B cell (primary cell): ENCODE data around the gene NRDE2. TPM values are rescaled to one million over a fixed set of nuclear protein-coding genes. Genes with fewer than 3 reads are reported as not detected.
A peak's percentile ranks its signal among the peaks of the same experiment; 100 is the strongest.

Experiments used
- ATAC-seq: fragments of 200-7000 bp; cut with Tn5 transposase; one replicate; pipeline ENCODE4 v1.10.0; 2021; ENCODE audit warnings: low read depth, mild to moderate bottlenecking, moderate number of reproducible peaks, moderate library complexity
- CTCF ChIA-PET: fragments of 350-600 bp; sonication (Branson Sonifier 250); formaldehyde crosslinking; loops from one replicate; lab custom pipeline; 2021; ENCODE audit warnings: antibody characterized with exemption, inconsistent platforms; lab: Charles Lee
- POLR2A ChIA-PET: fragments of 350-600 bp; sonication (Branson Sonifier 250); formaldehyde crosslinking; loops from one replicate; lab custom pipeline; 2021; ENCODE audit warnings: antibody characterized with exemption; lab: Charles Lee
- DNase-seq: peaks from one replicate; pipeline ENCODE4 v3.0.0; 2013
- H2AFZ ChIP-seq: 2 replicates; pipeline ENCODE4 v1.6.1; 2012; ENCODE audit warnings: mild to moderate bottlenecking, low read depth, low read length; ENCODE audit not compliant: insufficient read depth, poor library complexity, severe bottlenecking
- H3K27ac ChIP-seq, 2 donors: 1 replicate in 1 of 2; 2 replicates in 1 of 2; pipeline ENCODE4 v1.5.1; 2012 to 2013; ENCODE audit warnings: low read length in 2 of 2, mild to moderate bottlenecking in 2 of 2, moderate library complexity in 1 of 2
- H3K27me3 ChIP-seq, 4 experiments: fragments of 200-600 bp in 1 of 4; sonication (generic) in 1 of 4; replicated peaks in 1 of 4; 1 replicate in 2 of 4; 2 replicates in 2 of 4; pipeline versions ENCODE4 v1.6.1 to v1.7.0; 2013 to 2016; ENCODE audit warnings: low read length in 3 of 4, mild to moderate bottlenecking in 2 of 4, mixed read lengths in 1 of 4, moderate library complexity in 1 of 4; ENCODE audit not compliant: insufficient read depth in 4 of 4, control insufficient read depth in 3 of 4; ENCODE audit errors: control extremely low read depth in 1 of 4
- H3K36me3 ChIP-seq, 2 experiments: replicated peaks in 1 of 2; 1 replicate in 1 of 2; 2 replicates in 1 of 2; pipeline versions ENCODE4 v1.6.1 to v1.7.1; 2013; ENCODE audit warnings: low read length in 1 of 2; ENCODE audit not compliant: insufficient read depth in 2 of 2, control insufficient read depth in 1 of 2; ENCODE audit errors: control extremely low read depth in 1 of 2, extremely low read depth in 1 of 2
- H3K4me1 ChIP-seq, 2 donors: fragments of 200-600 bp in 1 of 2; sonication (generic) in 1 of 2; 1 replicate in 1 of 2; 2 replicates in 1 of 2; pipeline versions ENCODE4 v1.5.1 to v1.6.1; 2013 to 2017; ENCODE audit warnings: low read length in 2 of 2; ENCODE audit not compliant: control insufficient read depth in 2 of 2, insufficient read depth in 2 of 2
- H3K4me2 ChIP-seq: replicated peaks from 2 replicates; pipeline ENCODE3; 2012; ENCODE audit warnings: mild to moderate bottlenecking, low read depth, low read length; ENCODE audit not compliant: poor library complexity, severe bottlenecking
- H3K4me3 ChIP-seq, 5 experiments: fragments of 200-600 bp in 1 of 5; sonication (generic) in 1 of 5; 1 replicate in 3 of 5; 2 replicates in 2 of 5; pipeline versions ENCODE4 v1.5.1 to v1.7.0; 2011 to 2016; ENCODE audit warnings: low read length in 4 of 5, mild to moderate bottlenecking in 4 of 5, low read depth in 2 of 5, control low read depth in 1 of 5, moderate library complexity in 1 of 5; ENCODE audit not compliant: insufficient read depth in 1 of 5; ENCODE audit errors: control extremely low read depth in 1 of 5, extremely low read depth in 1 of 5
- H3K79me2 ChIP-seq: fragments of 200-600 bp; sonication (generic); one replicate; pipeline ENCODE4 v1.6.0; 2016; ENCODE audit warnings: low read length; ENCODE audit not compliant: control insufficient read depth, insufficient read depth
- H3K9ac ChIP-seq: fragments of 200-600 bp; sonication (generic); 2 replicates; pipeline ENCODE4 v1.6.1; 2017; ENCODE audit warnings: mild to moderate bottlenecking, low read length, moderate library complexity
- H3K9me3 ChIP-seq, 3 donors: one replicate each; pipeline versions ENCODE4 v1.6.1 to v1.7.1; 2013; ENCODE audit warnings: low read length in 2 of 3; ENCODE audit not compliant: control insufficient read depth in 2 of 3, insufficient read depth in 1 of 3; ENCODE audit errors: control extremely low read depth in 1 of 3
- H4K20me1 ChIP-seq: 2 replicates; pipeline ENCODE4 v1.6.0; 2012; ENCODE audit warnings: mild to moderate bottlenecking, low read length; ENCODE audit not compliant: insufficient read depth, control insufficient read depth, poor library complexity, severe bottlenecking
- H3K27ac Mint-ChIP-seq: one replicate; pipeline ENCODE4 v1.8.0; 2021; ENCODE audit warnings: mixed read lengths
- H3K27me3 Mint-ChIP-seq: one replicate; pipeline ENCODE4 v1.8.0; 2021; ENCODE audit warnings: mixed read lengths
- H3K4me1 Mint-ChIP-seq: one replicate; pipeline ENCODE4 v1.8.0; 2021; ENCODE audit warnings: mixed read lengths
- H3K4me3 Mint-ChIP-seq: one replicate; pipeline ENCODE4 v1.8.0; 2021; ENCODE audit warnings: mixed read lengths
- H3K9me3 Mint-ChIP-seq: one replicate; pipeline ENCODE4 v1.8.0; 2022; ENCODE audit warnings: mixed read lengths; ENCODE audit not compliant: insufficient read depth
- EZH2 ChIP-seq: IDR thresholded peaks from 2 replicates; pipeline ENCODE4 v1.6.1; 2012; ENCODE audit warnings: borderline replicate concordance, low read depth, mild to moderate bottlenecking, moderate library complexity, low read length; ENCODE audit not compliant: insufficient read depth, poor library complexity, severe bottlenecking
- WGBS: methylation state at CpG from one replicate; pipeline ENCODE4 v1.1.5; 2013; ENCODE audit warnings: missing lambda C conversion rate; ENCODE audit not compliant: insufficient coverage; 5-methylcytosine and 5-hydroxymethylcytosine counted together
- intact Hi-C: fragments of 100-400 bp; cut with micrococcal nuclease; formaldehyde crosslinking; loops from one replicate; pipeline ENCODE4 v1.10.0; 2022
- polyA plus RNA-seq: library from polyadenylated mRNA; depleted of rRNA; stranded (reverse); fragments of >200 nt; gene quantifications from 2 replicates; pipeline ENCODE4 v1.2.3, GENCODE V29; 2012
- total RNA-seq, 2 donors: library from RNA; stranded (reverse); fragments of 120-200 nt in 1 of 2; gene quantifications; 1 replicate in 1 of 2; 2 replicates in 1 of 2; pipeline versions ENCODE4 v1.2.3 to v1.2.4, GENCODE V29; 2013 to 2022
- TF ChIP-seq, protein P1 (sequence below): fragments of 200-600 bp; IDR thresholded peaks from one replicate; pipeline ENCODE4 v1.8.0; 2022; ENCODE audit warnings: antibody characterized with exemption, mild to moderate bottlenecking

The NRDE2 gene
- total and polyA plus RNA-seq, 2 donors (not counting 1 experiment from before 2014, with no cell fraction given), result 5.3 to 35.8 TPM

- Mint-ChIP-seq H3K27ac (no peak overlapping the region), H3K27me3 (no peaks in the 10 kb centered on the region), H3K4me1 (peaks cover 12% of the 10 kb centered on the region), H3K4me3 (no peak overlapping the region), H3K9me3 (no peaks in the 10 kb centered on the region)
- DNase-seq, result peak; percentile 13
- no peak overlapping the region for H3K4me3 ChIP-seq
- no peak for TF ChIP-seq EZH2
- TF ChIP-seq, protein P1, sequence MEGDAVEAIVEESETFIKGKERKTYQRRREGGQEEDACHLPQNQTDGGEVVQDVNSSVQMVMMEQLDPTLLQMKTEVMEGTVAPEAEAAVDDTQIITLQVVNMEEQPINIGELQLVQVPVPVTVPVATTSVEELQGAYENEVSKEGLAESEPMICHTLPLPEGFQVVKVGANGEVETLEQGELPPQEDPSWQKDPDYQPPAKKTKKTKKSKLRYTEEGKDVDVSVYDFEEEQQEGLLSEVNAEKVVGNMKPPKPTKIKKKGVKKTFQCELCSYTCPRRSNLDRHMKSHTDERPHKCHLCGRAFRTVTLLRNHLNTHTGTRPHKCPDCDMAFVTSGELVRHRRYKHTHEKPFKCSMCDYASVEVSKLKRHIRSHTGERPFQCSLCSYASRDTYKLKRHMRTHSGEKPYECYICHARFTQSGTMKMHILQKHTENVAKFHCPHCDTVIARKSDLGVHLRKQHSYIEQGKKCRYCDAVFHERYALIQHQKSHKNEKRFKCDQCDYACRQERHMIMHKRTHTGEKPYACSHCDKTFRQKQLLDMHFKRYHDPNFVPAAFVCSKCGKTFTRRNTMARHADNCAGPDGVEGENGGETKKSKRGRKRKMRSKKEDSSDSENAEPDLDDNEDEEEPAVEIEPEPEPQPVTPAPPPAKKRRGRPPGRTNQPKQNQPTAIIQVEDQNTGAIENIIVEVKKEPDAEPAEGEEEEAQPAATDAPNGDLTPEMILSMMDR, result no peak
- no peaks in the 10 kb centered on the region for H3K36me3 ChIP-seq
- H2AFZ ChIP-seq, result no peak overlapping the region
- peaks cover 4% of the 10 kb centered on the region for H3K79me2 ChIP-seq
- H4K20me1 ChIP-seq, result no peaks in the 10 kb centered on the region
- CTCF ChIA-PET, result interaction anchor here (3.8 to 4.5 kb wide), 2 partner anchors 15 to 18 kb away, joined by 28 to 36 read pairs; partner anchors contain the start of gene CALM1
- no peak for ATAC-seq
- POLR2A ChIA-PET, result interaction anchor here (2.1 to 5.1 kb wide), 3 partner anchors 14 to 377 kb away, joined by 10 to 117 read pairs (median 32); partner anchors contain the start of gene CALM1
- peaks cover 15 to 24% of the 10 kb centered on the region in 2 donors for H3K4me1 ChIP-seq
- intact Hi-C loops, result loop anchor here (10.0 kb wide), 1 partner anchor 1076 kb away; no protein-coding TSS in a partner anchor
- no peaks in the 10 kb centered on the region for H3K27me3 ChIP-seq
- WGBS, result 85% methylated on average over 4 of the region's 8 CpGs
- no peak overlapping the region for H3K27ac ChIP-seq
- H3K4me2 ChIP-seq, result no peak overlapping the region
- H3K9me3 ChIP-seq, result no peaks in the 10 kb centered on the region
- no peak overlapping the region for H3K9ac ChIP-seq
Observed at GRCh38 chr14:90381011-90381786, 49.5 kb upstream of the NRDE2 start.

- ATAC-seq (no peak), DNase-seq (no peak)
- H3K9me3 ChIP-seq, result no peaks in the 10 kb centered on the region
- Mint-ChIP-seq H3K27ac (no peak overlapping the region), H3K4me3 (no peak overlapping the region), H3K4me1 (peaks cover 5% of the 10 kb centered on the region), H3K27me3 (no peaks in the 10 kb centered on the region), H3K9me3 (no peaks in the 10 kb centered on the region)
- ChIA-PET CTCF (no interaction called here), POLR2A (no interaction called here)
- H2AFZ ChIP-seq, result no peak overlapping the region
- no peaks in the 10 kb centered on the region for H3K36me3 ChIP-seq
- H3K27me3 ChIP-seq, result no peaks in the 10 kb centered on the region
- no peak overlapping the region for H3K4me3 ChIP-seq
- intact Hi-C loops, result no loop called here
- TF ChIP-seq, protein P1, result no peak
- no peak for TF ChIP-seq EZH2
- peaks cover 4% of the 10 kb centered on the region for H3K79me2 ChIP-seq
- H3K4me2 ChIP-seq, result no peak overlapping the region
- H3K27ac ChIP-seq, result no peak overlapping the region
- peaks cover 9 to 19% of the 10 kb centered on the region in 2 donors for H3K4me1 ChIP-seq
- H4K20me1 ChIP-seq, result no peaks in the 10 kb centered on the region
- no CpG with 5 or more reads among the region's 2 CpGs for WGBS
- no peak overlapping the region for H3K9ac ChIP-seq
Observed at GRCh38 chr14:90379106-90379505, 47.4 kb upstream of the NRDE2 start.
